Gastrocnemius medialis (tissue), 4 donors: ENCODE results near the gene SCN2B.

Experiments
- POLR2A ChIP-seq, 2 donors: fragments of 450-650 bp; IDR thresholded peaks; one replicate each; pipeline ENCODE4 v1.6.1; 2017; ENCODE audit warnings: antibody characterized with exemption in 2 of 2, mild to moderate bottlenecking in 2 of 2, moderate library complexity in 2 of 2
- TF ChIP-seq, protein P1 (sequence below), 5 experiments: fragments of 450-650 bp in 3 of 5; fragments of 200-600 bp in 2 of 5; sonication (generic) in 2 of 5; IDR thresholded peaks in 4 of 5; conservative IDR thresholded peaks in 1 of 5; 1 replicate in 4 of 5; 2 replicates in 1 of 5; pipeline ENCODE4 v1.5.1; 2016 to 2019; ENCODE audit warnings: antibody characterized with exemption in 5 of 5, mild to moderate bottlenecking in 3 of 5, moderate library complexity in 3 of 5

DNA sequence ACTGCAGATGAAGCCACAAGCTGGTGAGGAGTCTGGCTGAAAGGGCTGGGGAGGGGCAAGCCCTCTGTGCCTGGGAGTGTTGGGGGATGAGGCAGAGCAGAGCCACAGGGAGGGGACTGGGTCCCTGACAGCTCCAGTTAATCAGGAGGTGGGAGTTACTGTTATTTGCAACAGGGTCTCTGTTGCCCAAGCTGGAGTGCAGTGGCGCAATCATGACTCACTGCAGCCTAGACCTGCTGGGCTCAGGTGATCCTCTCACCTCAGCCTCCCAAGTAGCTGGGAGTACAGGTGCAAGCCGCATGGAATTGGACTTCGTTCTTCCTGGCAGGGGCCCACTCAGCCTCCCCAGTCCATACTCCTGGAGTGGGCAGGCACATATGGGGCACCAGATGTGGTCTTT, 7.7 kb downstream of the SCN2B start:
- TF ChIP-seq, protein P1, sequence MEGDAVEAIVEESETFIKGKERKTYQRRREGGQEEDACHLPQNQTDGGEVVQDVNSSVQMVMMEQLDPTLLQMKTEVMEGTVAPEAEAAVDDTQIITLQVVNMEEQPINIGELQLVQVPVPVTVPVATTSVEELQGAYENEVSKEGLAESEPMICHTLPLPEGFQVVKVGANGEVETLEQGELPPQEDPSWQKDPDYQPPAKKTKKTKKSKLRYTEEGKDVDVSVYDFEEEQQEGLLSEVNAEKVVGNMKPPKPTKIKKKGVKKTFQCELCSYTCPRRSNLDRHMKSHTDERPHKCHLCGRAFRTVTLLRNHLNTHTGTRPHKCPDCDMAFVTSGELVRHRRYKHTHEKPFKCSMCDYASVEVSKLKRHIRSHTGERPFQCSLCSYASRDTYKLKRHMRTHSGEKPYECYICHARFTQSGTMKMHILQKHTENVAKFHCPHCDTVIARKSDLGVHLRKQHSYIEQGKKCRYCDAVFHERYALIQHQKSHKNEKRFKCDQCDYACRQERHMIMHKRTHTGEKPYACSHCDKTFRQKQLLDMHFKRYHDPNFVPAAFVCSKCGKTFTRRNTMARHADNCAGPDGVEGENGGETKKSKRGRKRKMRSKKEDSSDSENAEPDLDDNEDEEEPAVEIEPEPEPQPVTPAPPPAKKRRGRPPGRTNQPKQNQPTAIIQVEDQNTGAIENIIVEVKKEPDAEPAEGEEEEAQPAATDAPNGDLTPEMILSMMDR (IDR thresholded peaks at IDR 0.05 in 4 of 5, conservative IDR thresholded peaks at IDR 0.05 in 1 of 5) = no peak
- TF ChIP-seq POLR2A (IDR thresholded peaks at IDR 0.05) = no peak
